Measurements from ENCODE around the gene MMP17.

The MMP17 gene

GRCh38 chr12:131793243-131794022 is 34.8 kb upstream of the MMP17 start:
- H3K36me3 ChIP-seq (ENCODE audit: insufficient read depth, low read length) = peaks cover 57% of the 10 kb centered on the region
- no peaks in the 10 kb centered on the region for H3K9me3 ChIP-seq (ENCODE audit: low read length)
- no peak overlapping the region for H3K9ac ChIP-seq (ENCODE audit: low read length)
- no peaks in the 10 kb centered on the region for H3K4me1 ChIP-seq (ENCODE audit: insufficient read depth, low read length)
- no peak overlapping the region for H3K4me3 ChIP-seq (ENCODE audit: low read depth in 1 of 2, low read length in 2 of 2)
- H3K27ac ChIP-seq (ENCODE audit: low read depth, low read length) = no peak overlapping the region
- H3K27me3 ChIP-seq (ENCODE audit: control insufficient read depth in 1 of 2, insufficient read depth in 2 of 2, low read length in 2 of 2) = no peaks in the 10 kb centered on the region

GRCh38 chr12:131794061-131794460 is 34.1 kb upstream of the MMP17 start:
- Histone ChIP-seq H3K36me3 (ENCODE audit: insufficient read depth, low read length) (peaks cover 56% of the 10 kb centered on the region), H3K4me1 (ENCODE audit: insufficient read depth, low read length) (no peaks in the 10 kb centered on the region)

GRCh38 chr12:131794573-131794972 is 33.6 kb upstream of the MMP17 start:
- no peaks in the 10 kb centered on the region for H3K27me3 ChIP-seq (ENCODE audit: control insufficient read depth in 1 of 2, insufficient read depth in 2 of 2, low read length in 2 of 2)
- no peak overlapping the region for H3K9ac ChIP-seq (ENCODE audit: low read length)
- no peaks in the 10 kb centered on the region for H3K9me3 ChIP-seq (ENCODE audit: low read length)
- H3K27ac ChIP-seq (ENCODE audit: low read depth, low read length) = no peak overlapping the region
- H3K4me1 ChIP-seq (ENCODE audit: insufficient read depth, low read length) = no peaks in the 10 kb centered on the region
- peaks cover 60% of the 10 kb centered on the region for H3K36me3 ChIP-seq (ENCODE audit: insufficient read depth, low read length)
- H3K4me3 ChIP-seq (ENCODE audit: low read depth in 1 of 2, low read length in 2 of 2) = no peak overlapping the region

More at GRCh38 chr12:131794061-131794460, 34.1 kb upstream of the MMP17 start:
- no peak overlapping the region for H3K4me3 ChIP-seq (ENCODE audit: low read depth in 1 of 2, low read length in 2 of 2)
- H3K9me3 ChIP-seq (ENCODE audit: low read length) = no peaks in the 10 kb centered on the region
- H3K27me3 ChIP-seq (ENCODE audit: control insufficient read depth in 1 of 2, insufficient read depth in 2 of 2, low read length in 2 of 2) = no peaks in the 10 kb centered on the region
- no peak overlapping the region for H3K9ac ChIP-seq (ENCODE audit: low read length)
- no peak overlapping the region for H3K27ac ChIP-seq (ENCODE audit: low read depth, low read length)

GRCh38 chr12:131795064-131795463 is 33.1 kb upstream of the MMP17 start:
- Histone ChIP-seq H3K27ac (ENCODE audit: low read depth, low read length) (no peak overlapping the region), H3K36me3 (ENCODE audit: insufficient read depth, low read length) (peaks cover 57% of the 10 kb centered on the region), H3K27me3 (ENCODE audit: control insufficient read depth in 1 of 2, insufficient read depth in 2 of 2, low read length in 2 of 2) (no peaks in the 10 kb centered on the region), H3K4me3 (ENCODE audit: low read depth in 1 of 2, low read length in 2 of 2) (no peak overlapping the region), H3K4me1 (ENCODE audit: insufficient read depth, low read length) (no peaks in the 10 kb centered on the region), H3K9me3 (ENCODE audit: low read length) (no peaks in the 10 kb centered on the region), H3K9ac (ENCODE audit: low read length) (no peak overlapping the region)

GRCh38 chr12:131795690-131796410 is 32.3 kb upstream of the MMP17 start:
- peaks cover 50% of the 10 kb centered on the region for H3K36me3 ChIP-seq (ENCODE audit: insufficient read depth, low read length)
- H3K27me3 ChIP-seq (ENCODE audit: control insufficient read depth in 1 of 2, insufficient read depth in 2 of 2, low read length in 2 of 2) = no peaks in the 10 kb centered on the region
- H3K9ac ChIP-seq (ENCODE audit: low read length) = no peak overlapping the region
- H3K4me1 ChIP-seq (ENCODE audit: insufficient read depth, low read length) = no peaks in the 10 kb centered on the region
- no peak overlapping the region for H3K27ac ChIP-seq (ENCODE audit: low read depth, low read length)
- H3K9me3 ChIP-seq (ENCODE audit: low read length) = no peaks in the 10 kb centered on the region
- no peak overlapping the region for H3K4me3 ChIP-seq (ENCODE audit: low read depth in 1 of 2, low read length in 2 of 2)

GRCh38 chr12:131796411-131796736 is 31.8 kb upstream of the MMP17 start:
- H3K36me3 ChIP-seq (ENCODE audit: insufficient read depth, low read length) = peaks cover 46% of the 10 kb centered on the region
- no peak overlapping the region for H3K27ac ChIP-seq (ENCODE audit: low read depth, low read length)
- no peaks in the 10 kb centered on the region for H3K4me1 ChIP-seq (ENCODE audit: insufficient read depth, low read length)
- H3K9ac ChIP-seq (ENCODE audit: low read length) = no peak overlapping the region
- no peak overlapping the region for H3K4me3 ChIP-seq (ENCODE audit: low read depth in 1 of 2, low read length in 2 of 2)
- no peaks in the 10 kb centered on the region for H3K27me3 ChIP-seq (ENCODE audit: control insufficient read depth in 1 of 2, insufficient read depth in 2 of 2, low read length in 2 of 2)
- no peaks in the 10 kb centered on the region for H3K9me3 ChIP-seq (ENCODE audit: low read length)

- Histone ChIP-seq H3K9me3 (ENCODE audit: low read length) (no peaks in the 10 kb centered on the region), H3K36me3 (ENCODE audit: insufficient read depth, low read length) (peaks cover 48% of the 10 kb centered on the region), H3K9ac (ENCODE audit: low read length) (no peak overlapping the region), H3K4me1 (ENCODE audit: insufficient read depth, low read length) (no peaks in the 10 kb centered on the region), H3K27me3 (ENCODE audit: control insufficient read depth in 1 of 2, insufficient read depth in 2 of 2, low read length in 2 of 2) (no peaks in the 10 kb centered on the region), H3K4me3 (ENCODE audit: low read depth in 1 of 2, low read length in 2 of 2) (no peak overlapping the region), H3K27ac (ENCODE audit: low read depth, low read length) (no peak overlapping the region)
Observed at GRCh38 chr12:131796754-131797587, 31.2 kb upstream of the MMP17 start.

GRCh38 chr12:131797588-131797934 is 30.6 kb upstream of the MMP17 start:
- H3K27ac ChIP-seq (ENCODE audit: low read depth, low read length) = no peak overlapping the region
- no peak overlapping the region for H3K4me3 ChIP-seq (ENCODE audit: low read depth in 1 of 2, low read length in 2 of 2)
- H3K4me1 ChIP-seq (ENCODE audit: insufficient read depth, low read length) = no peaks in the 10 kb centered on the region
- H3K27me3 ChIP-seq (ENCODE audit: control insufficient read depth in 1 of 2, insufficient read depth in 2 of 2, low read length in 2 of 2) = no peaks in the 10 kb centered on the region
- no peaks in the 10 kb centered on the region for H3K9me3 ChIP-seq (ENCODE audit: low read length)
- H3K36me3 ChIP-seq (ENCODE audit: insufficient read depth, low read length) = peaks cover 46% of the 10 kb centered on the region
- H3K9ac ChIP-seq (ENCODE audit: low read length) = no peak overlapping the region

GRCh38 chr12:131799195-131799594 is 29.0 kb upstream of the MMP17 start:
- no peak overlapping the region for H3K27ac ChIP-seq (ENCODE audit: low read depth, low read length)
- H3K4me3 ChIP-seq (ENCODE audit: low read depth in 1 of 2, low read length in 2 of 2) = no peak overlapping the region
- H3K4me1 ChIP-seq (ENCODE audit: insufficient read depth, low read length) = peaks cover 5% of the 10 kb centered on the region
- H3K9ac ChIP-seq (ENCODE audit: low read length) = no peak overlapping the region
- H3K27me3 ChIP-seq (ENCODE audit: control insufficient read depth in 1 of 2, insufficient read depth in 2 of 2, low read length in 2 of 2) = no peaks in the 10 kb centered on the region
- no peaks in the 10 kb centered on the region for H3K9me3 ChIP-seq (ENCODE audit: low read length)
- peaks cover 36% of the 10 kb centered on the region for H3K36me3 ChIP-seq (ENCODE audit: insufficient read depth, low read length)

GRCh38 chr12:131799828-131800593 is 28.2 kb upstream of the MMP17 start:
- H3K36me3 ChIP-seq (ENCODE audit: insufficient read depth, low read length) = peaks cover 33% of the 10 kb centered on the region
- H3K27me3 ChIP-seq (ENCODE audit: control insufficient read depth in 1 of 2, insufficient read depth in 2 of 2, low read length in 2 of 2) = no peaks in the 10 kb centered on the region
- peaks cover 5% of the 10 kb centered on the region for H3K4me1 ChIP-seq (ENCODE audit: insufficient read depth, low read length)
- H3K9me3 ChIP-seq (ENCODE audit: low read length) = no peaks in the 10 kb centered on the region
- no peak overlapping the region for H3K4me3 ChIP-seq (ENCODE audit: low read depth in 1 of 2, low read length in 2 of 2)
- no peak overlapping the region for H3K27ac ChIP-seq (ENCODE audit: low read depth, low read length)
- no peak overlapping the region for H3K9ac ChIP-seq (ENCODE audit: low read length)

- Histone ChIP-seq H3K4me1 (ENCODE audit: insufficient read depth, low read length) (peaks cover 5% of the 10 kb centered on the region), H3K36me3 (ENCODE audit: insufficient read depth, low read length) (peaks cover 30% of the 10 kb centered on the region), H3K4me3 (ENCODE audit: low read depth in 1 of 2, low read length in 2 of 2) (no peak overlapping the region), H3K27me3 (ENCODE audit: control insufficient read depth in 1 of 2, insufficient read depth in 2 of 2, low read length in 2 of 2) (no peaks in the 10 kb centered on the region), H3K27ac (ENCODE audit: low read depth, low read length) (no peak overlapping the region), H3K9me3 (ENCODE audit: low read length) (no peaks in the 10 kb centered on the region), H3K9ac (ENCODE audit: low read length) (no peak overlapping the region)
Observed at GRCh38 chr12:131800594-131801135, 27.5 kb upstream of the MMP17 start.
